WTC11 (cell line): ENCODE data around the gene FLT3. TPM values are rescaled to one million over a fixed set of nuclear protein-coding genes. Genes with fewer than 3 reads are reported as not detected.

Experiments
- ATAC-seq: fragments of 200-7000 bp; cut with Tn5 transposase; 2 replicates; pipeline ENCODE4 v1.10.0; 2021; ENCODE audit warnings: mild to moderate bottlenecking, moderate library complexity
- CTCF ChIA-PET: fragments of 300-600 bp; sonication (Branson Sonifier 250); formaldehyde crosslinking; loops from one replicate; lab custom pipeline; 2021; ENCODE audit warnings: antibody characterized with exemption; lab: Charles Lee
- POLR2A ChIA-PET: fragments of 350-600 bp; sonication (Branson Sonifier 250); formaldehyde crosslinking; loops from one replicate; lab custom pipeline; 2021; ENCODE audit warnings: antibody characterized with exemption; lab: Charles Lee
- DNase-seq: peaks from one replicate; pipeline ENCODE4 v3.0.0; 2021; ENCODE audit warnings: low spot score
- H3K27ac Mint-ChIP-seq: 2 replicates; pipeline ENCODE4 v1.8.0; 2021; ENCODE audit warnings: mixed read lengths
- H3K27me3 Mint-ChIP-seq: 2 replicates; pipeline ENCODE4 v1.8.0; 2021; ENCODE audit warnings: low read depth, mild to moderate bottlenecking, moderate library complexity, mixed read lengths
- H3K36me3 Mint-ChIP-seq: 2 replicates; pipeline ENCODE4 v1.8.0; 2021; ENCODE audit warnings: mixed read lengths
- H3K4me1 Mint-ChIP-seq: 2 replicates; pipeline ENCODE4 v1.8.0; 2022; ENCODE audit warnings: mixed read lengths
- H3K4me3 Mint-ChIP-seq: 2 replicates; pipeline ENCODE4 v1.8.0; 2021; ENCODE audit warnings: mild to moderate bottlenecking, moderate library complexity, mixed read lengths
- H3K9me3 Mint-ChIP-seq: 2 replicates; pipeline ENCODE4 v1.8.0; 2021; ENCODE audit warnings: mixed read lengths
- AFF4 ChIP-seq: sonication (generic); formaldehyde crosslinking; IDR thresholded peaks from 2 replicates; pipeline ENCODE4 v1.8.1; 2023; ENCODE audit warnings: mild to moderate bottlenecking, missing genetic modification reagents, borderline replicate concordance
- AR ChIP-seq: fragments of 250-450 bp; sonication (Bioruptor Pico); IDR thresholded peaks from 2 replicates; pipeline ENCODE4 v1.9.0; 2021; ENCODE audit warnings: mild to moderate bottlenecking
- ETV6 ChIP-seq: sonication (generic); formaldehyde crosslinking; IDR thresholded peaks from 2 replicates; pipeline ENCODE4 v1.8.1; 2022; ENCODE audit warnings: mild to moderate bottlenecking, missing genetic modification reagents
- GTF2I ChIP-seq: fragments of 250-450 bp; sonication (Bioruptor Pico); conservative IDR thresholded peaks from 2 replicates; pipeline ENCODE4 v1.4.0; 2021; ENCODE audit warnings: mild to moderate bottlenecking
- JUN ChIP-seq: sonication (generic); formaldehyde crosslinking; IDR thresholded peaks from 2 replicates; pipeline ENCODE4 v1.8.0; 2023; ENCODE audit warnings: mild to moderate bottlenecking, missing genetic modification reagents
- MLX ChIP-seq: sonication (generic); formaldehyde crosslinking; IDR thresholded peaks from 2 replicates; pipeline ENCODE4 v1.8.1; 2023; ENCODE audit warnings: mild to moderate bottlenecking, missing genetic modification reagents, moderate library complexity
- MYBL2 ChIP-seq: sonication (generic); formaldehyde crosslinking; IDR thresholded peaks from 2 replicates; pipeline ENCODE4 v1.8.1; 2023; ENCODE audit warnings: mild to moderate bottlenecking, moderate library complexity, missing genetic modification reagents
- NR2C2 ChIP-seq: sonication (generic); formaldehyde crosslinking; IDR thresholded peaks from 2 replicates; pipeline ENCODE4 v1.8.0; 2022; ENCODE audit warnings: mild to moderate bottlenecking, missing genetic modification reagents
- NR3C1 ChIP-seq: sonication (generic); formaldehyde crosslinking; conservative IDR thresholded peaks from 2 replicates; pipeline ENCODE4 v1.8.1; 2023; ENCODE audit warnings: low read depth, mild to moderate bottlenecking, missing genetic modification reagents
- ZBTB21 ChIP-seq: sonication (generic); formaldehyde crosslinking; IDR thresholded peaks from 2 replicates; pipeline ENCODE4 v1.8.1; 2023; ENCODE audit warnings: mild to moderate bottlenecking, missing genetic modification reagents, borderline replicate concordance
- ZBTB43 ChIP-seq: sonication (generic); formaldehyde crosslinking; IDR thresholded peaks from 2 replicates; pipeline ENCODE4 v1.8.1; 2023; ENCODE audit warnings: mild to moderate bottlenecking, missing genetic modification reagents
- ZMAT4 ChIP-seq: fragments of 250-450 bp; sonication (Bioruptor Pico); IDR thresholded peaks from 2 replicates; pipeline ENCODE4 v1.9.0; 2021; ENCODE audit warnings: mild to moderate bottlenecking
- total RNA-seq: library from RNA; stranded (reverse); gene quantifications from 3 replicates; pipeline ENCODE4 v1.2.3, GENCODE V29; 2021

The FLT3 gene
- total RNA-seq, 1 experiment from 2014 or later, result 0.15 TPM

- TF ChIP-seq AFF4 (CRISPR knock-in tag) (no peak), ZBTB21 (CRISPR knock-in tag) (no peak)
- ATAC-seq, result no peak
- H3K36me3 Mint-ChIP-seq, result peaks cover 7% of the 10 kb centered on the region; the same call in 1 of the 2 replicates
- ChIA-PET POLR2A (interaction anchor here (1.3 kb wide), 1 partner anchor 25 kb away, joined by 5 read pairs; no protein-coding TSS in a partner anchor), CTCF (interaction anchor here (1.0 to 12.5 kb wide), 8 partner anchors 19 to 617 kb away, joined by 3 to 134 read pairs (median 5); no protein-coding TSS in a partner anchor)
- no peaks in the 10 kb centered on the region for H3K9me3 Mint-ChIP-seq
- peak overlapping the region; percentile 62; the same call in 1 of the 2 replicates for H3K4me3 Mint-ChIP-seq
- H3K27ac Mint-ChIP-seq, result no peak overlapping the region
- peaks cover 39% of the 10 kb centered on the region for H3K4me1 Mint-ChIP-seq
- DNase-seq, result no peak
- peaks cover 100% of the 10 kb centered on the region for H3K27me3 Mint-ChIP-seq
These were observed 121.3 kb downstream of the FLT3 start for GRCh38 chr13:27979001-27979643.

- ATAC-seq, result peak; percentile 14
- peaks cover 7% of the 10 kb centered on the region; the same call in 1 of the 2 replicates for H3K36me3 Mint-ChIP-seq
- TF ChIP-seq MLX (CRISPR knock-in tag) (no peak), NR2C2 (CRISPR knock-in tag) (no peak), ZMAT4 (no peak)
- POLR2A ChIA-PET, result interaction anchor here (0.5 to 1.3 kb wide), 3 partner anchors 14 to 358 kb away, joined by 3 to 5 read pairs (median 5); partner anchors contain the start of gene LNX2
- CTCF ChIA-PET, result interaction anchor here (1.0 to 12.5 kb wide), 12 partner anchors 11 to 616 kb away, joined by 3 to 134 read pairs (median 5); no protein-coding TSS in a partner anchor
- peak overlapping the region; percentile 62 for H3K4me3 Mint-ChIP-seq
- no peaks in the 10 kb centered on the region for H3K9me3 Mint-ChIP-seq
- DNase-seq, result peak; percentile 65
- H3K27me3 Mint-ChIP-seq, result peaks cover 100% of the 10 kb centered on the region
- H3K27ac Mint-ChIP-seq, result no peak overlapping the region
- peaks cover 43% of the 10 kb centered on the region for H3K4me1 Mint-ChIP-seq
These were observed 121.9 kb downstream of the FLT3 start for GRCh38 chr13:27978301-27978968.

GRCh38 chr13:27977476-27978300 lies 122.7 kb downstream of the FLT3 start:
- H3K36me3 Mint-ChIP-seq, result peaks cover 7% of the 10 kb centered on the region; the same call in 1 of the 2 replicates
- H3K4me3 Mint-ChIP-seq, result peak overlapping the region; percentile 61
- peaks cover 100% of the 10 kb centered on the region for H3K27me3 Mint-ChIP-seq
- ATAC-seq, result peak; percentile 31
- H3K4me1 Mint-ChIP-seq, result peaks cover 46% of the 10 kb centered on the region
- POLR2A ChIA-PET, result interaction anchor here (0.5 to 1.3 kb wide), 3 partner anchors 15 to 357 kb away, joined by 3 to 5 read pairs (median 5); partner anchors contain the start of gene LNX2
- DNase-seq, result peak; percentile 69
- CTCF ChIA-PET, result interaction anchor here (1.0 to 12.5 kb wide), 10 partner anchors 10 to 188 kb away, joined by 3 to 134 read pairs (median 6); no protein-coding TSS in a partner anchor
- no peak overlapping the region for H3K27ac Mint-ChIP-seq
- TF ChIP-seq MYBL2 (CRISPR knock-in tag) (no peak), GTF2I (CRISPR knock-in tag) (no peak), NR3C1 (CRISPR knock-in tag) (no peak), ETV6 (CRISPR knock-in tag) (no peak), JUN (no peak), ZBTB43 (CRISPR knock-in tag) (0 out of 2 replicates have a peak, but pooled peaks have one; percentile 24), AR (CRISPR knock-in tag) (no peak)
- H3K9me3 Mint-ChIP-seq, result no peaks in the 10 kb centered on the region
